Epithelial cell of proximal tubule (primary cell): ENCODE measurements around the gene TCF7. TPM values are rescaled to one million over a fixed set of nuclear protein-coding genes. Genes with fewer than 3 reads are reported as not detected.

ENCODE experiments used
- DNase-seq: peaks from one replicate; pipeline ENCODE4 v3.0.0-alpha.2; 2011; ENCODE audit warnings: low read depth
- H3K4me3 ChIP-seq: 2 replicates; pipeline ENCODE4 v1.5.1; 2011; ENCODE audit warnings: low read depth, mild to moderate bottlenecking, low read length
- CTCF ChIP-seq: conservative IDR thresholded peaks from 2 replicates; pipeline ENCODE4 v1.5.1; 2012; ENCODE audit warnings: low read depth, mild to moderate bottlenecking, low read length
- total RNA-seq: library from RNA; depleted of rRNA; stranded (reverse); fragments of >200 nt; gene quantifications from 2 replicates; pipeline ENCODE4 v1.2.3, GENCODE V29; 2015

The TCF7 gene
- total RNA-seq, 1 donor from 2014 or later, result 3.6 TPM

- no peak for TF ChIP-seq CTCF
- no peak for DNase-seq
- H3K4me3 ChIP-seq, result no peak overlapping the region
Observed at GRCh38 chr5:134084570-134084969, 29.9 kb upstream of the TCF7 start.

- no peak for TF ChIP-seq CTCF
- DNase-seq, result no peak
- no peak overlapping the region for H3K4me3 ChIP-seq
Observed at GRCh38 chr5:134085411-134085810, 29.1 kb upstream of the TCF7 start.

GRCh38 chr5:134086225-134086942 is 28.1 kb upstream of the TCF7 start:
- no peak for DNase-seq

GRCh38 chr5:134086943-134087305 is 27.6 kb upstream of the TCF7 start:
- no peak for DNase-seq
- no peak for TF ChIP-seq CTCF
- no peak overlapping the region for H3K4me3 ChIP-seq

More at GRCh38 chr5:134086225-134086942, 28.1 kb upstream of the TCF7 start:
- H3K4me3 ChIP-seq, result no peak overlapping the region
- TF ChIP-seq CTCF, result no peak

GRCh38 chr5:134088291-134088690 is 26.2 kb upstream of the TCF7 start:
- TF ChIP-seq CTCF, result no peak
- DNase-seq, result no peak
- H3K4me3 ChIP-seq, result no peak overlapping the region

- no peak for DNase-seq
- no peak overlapping the region for H3K4me3 ChIP-seq
- no peak for TF ChIP-seq CTCF
Observed at GRCh38 chr5:134088994-134089560, 25.4 kb upstream of the TCF7 start.

- H3K4me3 ChIP-seq, result no peak overlapping the region
- no peak for TF ChIP-seq CTCF
- DNase-seq, result no peak
Observed at GRCh38 chr5:134090522-134090921, 24.0 kb upstream of the TCF7 start.
